CD4-positive, alpha-beta T cell treated with Interleukin-6 at 100 ng/mL for 8 hours (primary cell): ENCODE results near the gene DCUN1D4.
A peak's percentile ranks its signal among the peaks of the same experiment; 100 is the strongest.

Source experiments
- DNase-seq: peaks from one replicate; pipeline ENCODE4 v3.0.0-alpha.2; 2020; ENCODE audit warnings: mixed read lengths, low spot score

The DCUN1D4 gene

GRCh38 chr4:51842554-51843308, at the start of gene DCUN1D4:
Gene DCUN1D4 (plus strand): TSS chr4:51843153. CDS start chr4:51843243, 90 bp downstream.
- DNase-seq: peak; percentile 99

- no peak for DNase-seq
These were observed 22.3 kb upstream of the DCUN1D4 start for GRCh38 chr4:51820443-51821234.

- no peak for DNase-seq
These were observed 17.6 kb upstream of the DCUN1D4 start for GRCh38 chr4:51825341-51825740.

GRCh38 chr4:51830156-51830720, 12.7 kb upstream of the DCUN1D4 start:
- DNase-seq: no peak

GRCh38 chr4:51831133-51831532, 11.8 kb upstream of the DCUN1D4 start:
- DNase-seq: peak; percentile 55

GRCh38 chr4:51833236-51833635, 9.7 kb upstream of the DCUN1D4 start:
- DNase-seq: no peak

- DNase-seq: no peak
These were observed 7.9 kb upstream of the DCUN1D4 start for GRCh38 chr4:51835079-51835478.

GRCh38 chr4:51835855-51836254, 7.1 kb upstream of the DCUN1D4 start:
- DNase-seq: no peak

GRCh38 chr4:51836549-51836948, 6.4 kb upstream of the DCUN1D4 start:
- DNase-seq: no peak

- no peak for DNase-seq
These were observed 2.2 kb upstream of the DCUN1D4 start for GRCh38 chr4:51840781-51841180.

- no peak for DNase-seq
These were observed 793 bp upstream of the DCUN1D4 start for GRCh38 chr4:51842167-51842553.

GRCh38 chr4:51843309-51844152, 578 bp downstream of the DCUN1D4 start:
- DNase-seq: peak; percentile 37

GRCh38 chr4:51844153-51845054, 1.5 kb downstream of the DCUN1D4 start:
- DNase-seq: peak; percentile 79

- no peak for DNase-seq
These were observed 2.1 kb downstream of the DCUN1D4 start for GRCh38 chr4:51845055-51845426.

- DNase-seq: no peak
These were observed 2.8 kb downstream of the DCUN1D4 start for GRCh38 chr4:51845711-51846110.

- no peak for DNase-seq
These were observed 6.5 kb downstream of the DCUN1D4 start for GRCh38 chr4:51849430-51849829.

- DNase-seq: no peak
These were observed 7.3 kb downstream of the DCUN1D4 start for GRCh38 chr4:51850294-51850693.

- no peak for DNase-seq
These were observed 8.4 kb downstream of the DCUN1D4 start for GRCh38 chr4:51851090-51851936.

GRCh38 chr4:51851937-51852290, 9.0 kb downstream of the DCUN1D4 start:
- no peak for DNase-seq

GRCh38 chr4:51853027-51853682, 10.2 kb downstream of the DCUN1D4 start:
- DNase-seq: no peak
